ENCODE results near the gene ANKRD50. TPM values are rescaled to one million over a fixed set of nuclear protein-coding genes. Genes with fewer than 3 reads are reported as not detected.

Gene ANKRD50
- total RNA-seq, 4 donors from 2014 or later: 20.5 to 40.2 (median 29.9) TPM

GRCh38 chr4:124710015-124710741 lies 2.4 kb downstream of the ANKRD50 start:
- DNase-seq (ENCODE audit: low spot score in 2 of 2): no peak
- Histone ChIP-seq H3K27me3 (no peaks in the 10 kb centered on the region), H3K36me3 (no peaks in the 10 kb centered on the region), H3K27ac (no peak overlapping the region), H3K9me3 (no peaks in the 10 kb centered on the region), H3K4me3 (peak overlapping the region; percentile 89), H3K4me1 (peaks cover 36% of the 10 kb centered on the region)
- WGBS: 33% methylated on average over 7 of the region's 7 CpGs
- TF ChIP-seq POLR2A (IDR thresholded peaks at IDR 0.05) (no peak), POLR2AphosphoS5 (IDR thresholded peaks at IDR 0.05) (no peak)
- TF ChIP-seq, protein P1, sequence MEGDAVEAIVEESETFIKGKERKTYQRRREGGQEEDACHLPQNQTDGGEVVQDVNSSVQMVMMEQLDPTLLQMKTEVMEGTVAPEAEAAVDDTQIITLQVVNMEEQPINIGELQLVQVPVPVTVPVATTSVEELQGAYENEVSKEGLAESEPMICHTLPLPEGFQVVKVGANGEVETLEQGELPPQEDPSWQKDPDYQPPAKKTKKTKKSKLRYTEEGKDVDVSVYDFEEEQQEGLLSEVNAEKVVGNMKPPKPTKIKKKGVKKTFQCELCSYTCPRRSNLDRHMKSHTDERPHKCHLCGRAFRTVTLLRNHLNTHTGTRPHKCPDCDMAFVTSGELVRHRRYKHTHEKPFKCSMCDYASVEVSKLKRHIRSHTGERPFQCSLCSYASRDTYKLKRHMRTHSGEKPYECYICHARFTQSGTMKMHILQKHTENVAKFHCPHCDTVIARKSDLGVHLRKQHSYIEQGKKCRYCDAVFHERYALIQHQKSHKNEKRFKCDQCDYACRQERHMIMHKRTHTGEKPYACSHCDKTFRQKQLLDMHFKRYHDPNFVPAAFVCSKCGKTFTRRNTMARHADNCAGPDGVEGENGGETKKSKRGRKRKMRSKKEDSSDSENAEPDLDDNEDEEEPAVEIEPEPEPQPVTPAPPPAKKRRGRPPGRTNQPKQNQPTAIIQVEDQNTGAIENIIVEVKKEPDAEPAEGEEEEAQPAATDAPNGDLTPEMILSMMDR (IDR thresholded peaks at IDR 0.05): no peak

DNA sequence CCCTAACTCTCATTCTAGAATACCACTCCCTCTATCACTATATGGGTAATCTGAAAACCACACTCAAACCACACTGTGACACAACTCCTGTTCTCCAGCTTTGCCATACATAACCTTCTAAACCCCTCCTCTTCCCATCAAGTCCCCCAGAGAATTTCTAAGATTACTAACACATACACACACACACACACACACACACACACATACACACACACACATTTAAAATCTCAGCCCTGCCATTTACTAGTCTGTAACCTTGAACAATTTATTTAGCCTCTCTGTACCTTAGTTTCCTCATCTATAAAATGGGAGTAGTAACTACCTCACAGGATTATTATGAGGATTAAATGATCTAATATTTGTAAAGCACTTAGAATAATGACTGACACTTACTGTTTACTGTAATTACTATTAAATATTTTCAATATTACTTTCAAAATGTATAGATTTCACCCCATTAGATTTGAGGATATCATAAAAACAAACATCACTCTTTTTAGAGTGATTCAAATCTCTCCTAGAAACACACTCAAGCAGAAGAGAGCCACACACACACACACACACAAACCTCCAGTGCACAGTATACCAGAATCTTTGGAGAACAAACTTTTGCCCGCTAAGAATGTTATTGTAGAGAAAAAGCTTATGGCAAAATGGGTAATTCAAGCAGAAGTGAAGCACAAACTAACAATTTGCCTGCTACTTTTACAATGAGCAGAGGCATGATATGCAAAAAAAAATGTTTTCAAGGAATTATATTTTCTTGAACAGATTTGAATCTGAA lies 3.8 kb downstream of the ANKRD50 start:
- Histone ChIP-seq H3K4me1 (peaks cover 41% of the 10 kb centered on the region), H3K9me3 (no peaks in the 10 kb centered on the region), H3K27ac (no peak overlapping the region), H3K36me3 (no peaks in the 10 kb centered on the region), H3K27me3 (no peaks in the 10 kb centered on the region), H3K4me3 (peak overlapping the region; percentile 89)
- no peak for DNase-seq (ENCODE audit: low spot score in 2 of 2)
- 84% methylated on average over 1 of the region's 1 CpG for WGBS
- TF ChIP-seq, protein P1 (IDR thresholded peaks at IDR 0.05): no peak

DNA sequence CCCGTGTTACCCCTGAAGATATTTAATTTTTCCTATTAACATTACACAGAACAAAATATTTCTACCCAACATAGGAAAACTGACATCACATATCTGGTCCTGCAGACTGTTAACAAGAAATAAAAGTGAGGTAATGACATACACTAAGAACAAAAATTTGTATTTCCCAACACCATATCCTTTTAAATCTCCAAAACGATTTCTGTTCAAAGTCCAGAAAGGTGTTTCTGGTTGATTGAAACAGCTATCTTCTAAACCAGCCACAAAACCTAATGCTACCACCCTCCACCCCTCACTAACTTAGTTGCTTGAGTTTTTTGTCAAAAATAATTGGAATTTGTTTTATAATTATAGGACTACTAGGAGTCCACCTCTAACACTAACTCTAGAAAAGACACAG lies 7.1 kb downstream of the ANKRD50 start:
- WGBS: 87% methylated on average over 2 of the region's 2 CpGs
- no peak for DNase-seq (ENCODE audit: low spot score in 2 of 2)
- Histone ChIP-seq H3K36me3 (peaks cover 6% of the 10 kb centered on the region), H3K4me3 (no peak overlapping the region), H3K9me3 (no peaks in the 10 kb centered on the region), H3K27ac (no peak overlapping the region), H3K4me1 (peaks cover 36% of the 10 kb centered on the region), H3K27me3 (no peaks in the 10 kb centered on the region)
- TF ChIP-seq POLR2A (IDR thresholded peaks at IDR 0.05): no peak
- TF ChIP-seq POLR2AphosphoS5 (IDR thresholded peaks at IDR 0.05): no peak
- no peak for TF ChIP-seq EP300 (IDR thresholded peaks at IDR 0.05)
- TF ChIP-seq, protein P1 (IDR thresholded peaks at IDR 0.05): no peak

GRCh38 chr4:124703154-124703553 lies 9.4 kb downstream of the ANKRD50 start:
- Histone ChIP-seq H3K36me3 (peaks cover 7% of the 10 kb centered on the region), H3K4me3 (no peak overlapping the region), H3K27ac (no peak overlapping the region), H3K4me1 (peaks cover 17% of the 10 kb centered on the region), H3K27me3 (no peaks in the 10 kb centered on the region), H3K9me3 (no peaks in the 10 kb centered on the region)
- DNase-seq (ENCODE audit: low spot score in 2 of 2): no peak
- WGBS: 65% methylated on average over 6 of the region's 6 CpGs
- TF ChIP-seq POLR2AphosphoS5 (IDR thresholded peaks at IDR 0.05) (no peak), EP300 (IDR thresholded peaks at IDR 0.05) (no peak), POLR2A (IDR thresholded peaks at IDR 0.05) (no peak)
- TF ChIP-seq, protein P1 (IDR thresholded peaks at IDR 0.05): no peak

DNA sequence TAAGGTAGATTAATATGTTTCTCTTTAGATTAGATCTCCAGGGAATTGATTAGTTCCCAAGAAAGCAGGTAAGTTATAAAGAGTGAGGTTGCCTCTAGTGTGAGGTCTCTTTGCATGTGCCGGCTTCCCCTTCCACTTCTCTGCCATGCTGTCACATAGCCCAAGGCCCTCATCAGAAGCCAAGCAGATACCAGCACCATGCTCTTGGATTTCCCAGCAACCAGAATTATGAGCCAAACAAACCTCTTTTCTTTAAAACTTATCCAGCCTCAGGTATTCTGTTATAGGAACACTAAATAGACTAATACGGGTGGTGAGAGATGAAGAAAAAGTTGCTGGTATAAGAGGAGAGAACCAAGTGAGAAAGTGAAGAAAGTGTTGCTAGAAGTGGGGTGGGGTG lies 15.1 kb downstream of the ANKRD50 start:
- H3K9me3 ChIP-seq: peaks cover 5% of the 10 kb centered on the region
- DNase-seq (ENCODE audit: low spot score in 2 of 2): no peak
- no peak overlapping the region for H3K4me3 ChIP-seq
- TF ChIP-seq, protein P1 (IDR thresholded peaks at IDR 0.05): no peak
- TF ChIP-seq POLR2A (IDR thresholded peaks at IDR 0.05) (no peak), EP300 (IDR thresholded peaks at IDR 0.05) (no peak), POLR2AphosphoS5 (IDR thresholded peaks at IDR 0.05) (no peak)
- H3K27me3 ChIP-seq: no peaks in the 10 kb centered on the region
- H3K36me3 ChIP-seq: peaks cover 7% of the 10 kb centered on the region
- 76% methylated on average over 2 of the region's 2 CpGs for WGBS
- H3K27ac ChIP-seq: no peak overlapping the region
- H3K4me1 ChIP-seq: peaks cover 5% of the 10 kb centered on the region

Measured in suprapubic skin (tissue), 4 donors.